Left renal pelvis (tissue), 4 donors: ENCODE measurements around the gene DNAH3. TPM values are rescaled to one million over a fixed set of nuclear protein-coding genes. Genes with fewer than 3 reads are reported as not detected.

Experiments used
- DNase-seq, 4 donors: peaks; one replicate each; pipeline ENCODE4 v3.0.0-alpha.2; 2013; ENCODE audit warnings: low read depth in 4 of 4, low spot score in 3 of 4
- polyA plus RNA-seq, 4 donors: library from polyadenylated mRNA; unstranded; fragments of 120-200 nt; gene quantifications; one replicate each; pipeline ENCODE4 v1.2.1, GENCODE V29; 2013; ENCODE audit not compliant: insufficient read length in 4 of 4

The DNAH3 gene
- polyA plus RNA-seq, 4 donors: 0.26 to 0.96 (median 0.40) TPM

DNA sequence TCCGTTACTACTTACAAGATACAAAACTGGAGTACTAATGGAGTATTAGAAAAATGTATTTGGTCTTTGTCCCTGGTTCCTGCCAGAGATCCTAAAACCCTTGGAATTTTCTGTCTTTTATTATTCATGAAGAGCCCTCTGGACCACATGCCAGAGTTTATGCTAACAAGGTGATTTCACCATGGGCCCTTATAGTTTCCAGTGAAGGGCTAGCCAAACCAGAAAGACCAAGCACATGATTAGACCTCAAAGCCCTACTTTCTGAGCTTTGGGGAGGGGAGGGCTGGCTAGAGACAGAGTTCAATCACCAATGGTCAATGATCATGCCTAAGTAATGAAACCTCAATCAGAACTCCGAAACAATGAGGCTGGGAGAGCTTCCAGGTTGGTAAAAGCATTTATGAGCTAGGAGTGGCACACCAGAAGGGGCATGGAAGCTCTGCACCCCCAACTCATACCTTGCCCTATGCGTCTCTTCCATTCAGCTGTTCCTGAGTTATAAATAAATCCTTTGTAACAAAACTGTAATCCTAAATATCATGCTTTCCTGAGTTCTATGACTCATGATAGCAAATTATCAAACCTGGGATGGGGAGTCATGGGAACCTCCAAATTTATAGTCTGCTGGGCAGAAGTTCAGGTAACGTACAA, 260.9 kb downstream of the DNAH3 start:
- no peak for DNase-seq

DNA sequence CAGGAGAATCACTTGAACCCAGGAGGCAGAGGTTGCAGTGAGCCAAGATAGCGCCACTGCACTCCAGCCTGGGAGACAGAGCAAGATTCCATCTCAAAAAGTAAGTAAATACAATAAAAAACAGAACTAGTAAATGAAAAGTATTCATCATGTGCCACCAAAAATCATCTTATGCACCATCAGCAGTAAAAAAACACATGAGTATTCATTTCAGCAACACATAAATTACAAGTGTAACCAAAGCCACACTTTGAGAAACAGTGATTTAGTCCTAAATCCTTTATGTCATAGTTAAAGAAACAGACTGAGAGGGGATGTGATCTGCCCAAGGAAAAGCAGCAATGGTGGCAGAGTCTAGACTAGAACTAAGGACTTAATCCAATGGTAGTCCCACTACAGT, 263.4 kb downstream of the DNAH3 start:
- no peak for DNase-seq

DNA sequence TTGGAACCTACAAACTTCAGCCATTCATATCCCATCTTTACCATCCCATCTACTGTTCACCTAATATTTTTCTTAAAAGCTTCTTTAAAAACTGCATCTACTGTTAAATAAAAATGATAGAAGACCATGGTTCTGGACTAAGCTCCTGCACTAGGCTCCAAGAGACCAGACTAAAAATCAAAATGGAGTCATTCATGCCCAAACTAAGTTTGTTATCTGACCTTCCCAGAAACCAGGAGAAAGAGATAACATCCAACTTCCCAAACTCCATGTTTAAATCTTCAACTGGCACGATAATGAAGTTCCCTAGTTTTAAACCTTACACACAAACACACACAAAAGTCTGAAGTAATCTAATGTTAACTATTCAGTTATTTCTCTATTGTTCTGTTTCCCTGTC, 264.3 kb downstream of the DNAH3 start:
- no peak for DNase-seq

DNA sequence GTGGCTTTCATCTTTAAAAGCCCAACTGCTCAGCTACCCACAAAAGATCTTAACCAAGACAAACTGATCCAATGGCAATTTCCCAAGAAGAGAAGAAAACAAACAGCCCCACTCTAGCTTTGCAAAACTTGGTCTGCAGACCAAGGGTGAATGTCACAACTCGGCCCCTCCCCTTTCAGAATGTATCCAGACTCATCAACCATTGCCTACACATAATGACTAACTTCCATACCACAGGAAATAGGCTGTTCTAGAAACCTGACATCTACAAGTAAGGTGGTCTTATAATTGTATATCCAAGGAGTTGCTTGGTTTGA, 266.4 kb downstream of the DNAH3 start:
- no peak for DNase-seq

DNA sequence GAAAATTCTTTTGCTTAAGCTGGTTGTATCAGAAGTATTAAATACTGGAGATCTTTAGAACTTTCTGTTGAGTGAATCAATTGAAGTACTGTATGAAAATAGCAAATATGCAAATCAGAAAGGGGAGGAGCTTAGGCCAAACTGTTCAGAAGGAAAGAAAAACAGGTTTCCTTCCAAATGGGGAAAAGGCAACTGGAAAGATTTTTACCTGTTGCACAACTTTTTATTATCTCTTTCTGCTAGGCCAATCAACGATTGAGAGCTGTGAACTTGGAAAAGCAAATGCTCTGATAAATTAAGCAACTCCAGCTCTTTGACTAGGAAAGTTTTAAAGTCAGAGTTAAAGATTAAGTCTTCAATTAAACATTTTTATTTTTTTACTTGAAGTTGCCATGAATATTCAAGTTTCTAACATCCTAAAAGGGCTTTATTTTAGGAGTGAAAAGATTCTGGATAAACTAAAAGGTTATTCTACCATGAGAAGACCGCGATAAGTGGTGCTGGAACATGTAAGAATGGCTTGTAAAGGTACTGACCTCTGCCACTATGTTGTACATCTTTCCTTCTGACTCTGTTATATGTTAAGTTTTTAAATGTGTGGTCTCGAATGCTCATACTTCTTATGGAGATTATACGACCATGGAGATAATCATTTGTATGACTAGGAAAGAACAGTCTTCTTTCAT, 266.9 kb downstream of the DNAH3 start:
- no peak for DNase-seq

Other genes starting within 250 kb of the DNAH3 start
- 10 to 100 TPM; 20.1 to 35.8 (median 30.5) TPM for gene LDAF1, start 7.8 kb upstream of the DNAH3 start, polyA plus RNA-seq
- gene ZP2, start 60.7 kb upstream of the DNAH3 start, polyA plus RNA-seq: under 1 TPM; 0.07 to 0.23 (median 0.11) TPM
- gene ANKS4B, start 82.9 kb upstream of the DNAH3 start, polyA plus RNA-seq: 1 to 10 TPM in 3 of 4 donors, under 1 TPM in 1; 0.14 to 5.6 (median 4.0) TPM
- gene CRYM, start 127.4 kb upstream of the DNAH3 start, polyA plus RNA-seq: 1 to 10 TPM; 2.7 to 8.2 (median 7.0) TPM